LHCN-M2 (cell line): ENCODE data around the gene C1orf74. TPM values are rescaled to one million over a fixed set of nuclear protein-coding genes. Genes with fewer than 3 reads are reported as not detected.
A peak's percentile ranks its signal among the peaks of the same experiment; 100 is the strongest.

Source experiments
- DNase-seq: peaks from one replicate; pipeline ENCODE4 v3.0.0-alpha.2; 2012; ENCODE audit warnings: low read depth
- polyA plus RNA-seq: library from polyadenylated mRNA; unstranded; fragments of >200 nt; gene quantifications from one replicate; pipeline ENCODE4 v1.2.1, GENCODE V29; 2012; ENCODE audit warnings: missing spikeins
- total RNA-seq: library from RNA; depleted of rRNA; stranded (reverse); fragments of >200 nt; gene quantifications from 2 replicates; pipeline ENCODE4 v1.2.3, GENCODE V29; 2014; rRNA removed

C1orf74 gene
- total RNA-seq, result 2.7 and 3.1 TPM in 2 replicates
- polyA plus RNA-seq, result 1.7 TPM

DNA sequence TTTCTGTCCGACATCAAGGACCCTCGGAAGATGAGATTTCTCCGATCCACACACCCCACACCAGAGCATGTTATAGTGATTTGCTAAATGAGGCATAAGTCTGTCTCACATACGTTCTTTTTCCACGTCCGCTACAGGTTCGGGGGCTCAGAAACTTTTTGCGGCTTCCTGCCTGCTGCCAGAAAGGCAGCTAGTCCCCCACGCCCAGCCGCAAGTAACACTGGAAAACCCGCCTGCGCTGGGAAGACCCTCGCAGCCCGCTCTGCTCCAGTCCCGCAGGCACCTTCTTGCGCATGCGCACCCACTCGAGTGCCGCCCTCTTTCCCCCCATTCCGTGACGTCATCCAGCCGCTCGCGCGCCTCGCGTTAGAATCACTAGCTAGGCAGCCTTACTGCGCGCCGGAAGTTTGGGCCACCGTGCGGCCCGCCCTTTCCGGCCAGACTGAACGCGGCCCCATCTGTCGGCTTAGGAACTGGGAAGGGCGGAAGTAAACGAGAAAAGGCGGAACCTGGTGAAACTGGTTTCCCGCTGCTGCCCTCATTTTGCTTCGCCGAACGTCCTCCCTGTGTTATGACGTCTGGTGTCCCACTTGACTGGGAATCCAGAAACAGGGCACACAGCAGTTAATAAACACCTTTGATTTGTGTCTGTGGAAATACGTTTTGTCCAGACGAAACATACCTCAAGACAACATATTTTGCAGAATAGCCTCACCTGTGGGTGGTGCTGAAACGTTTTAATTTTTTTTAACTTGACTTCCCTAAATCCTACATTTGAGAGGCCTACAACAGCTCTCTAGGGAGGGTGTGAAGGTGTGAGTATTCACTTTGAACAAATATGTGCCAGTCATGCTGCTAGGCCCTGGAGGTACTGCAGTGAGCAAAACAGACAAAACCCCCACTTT, at the start of gene C1orf74:
C1orf74 (minus strand) TSS at position 295 of the 905 bp plus-strand sequence. CDS start 925 bp downstream, outside the sequence.
- peak; percentile 97 for DNase-seq

DNA sequence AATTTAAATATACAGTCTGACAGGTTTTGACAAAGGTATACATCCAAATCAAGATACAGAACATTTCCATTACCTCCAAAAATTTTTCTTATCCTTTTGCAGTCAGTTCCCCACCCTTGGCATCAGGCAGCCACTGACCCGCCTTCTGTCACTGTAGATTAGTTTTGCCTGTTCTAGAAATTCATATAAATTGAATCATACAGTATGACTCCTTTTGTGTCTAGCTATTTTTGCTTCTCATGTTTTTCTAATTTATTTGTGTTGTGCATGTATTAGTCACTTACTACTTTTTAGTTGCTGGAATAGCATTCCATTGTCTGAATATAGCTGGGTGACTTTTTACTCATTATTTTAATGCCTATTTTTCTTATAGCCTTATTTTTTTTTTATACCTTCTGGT, 47.3 kb upstream of the C1orf74 start:
- peak; percentile 71 for DNase-seq

DNA sequence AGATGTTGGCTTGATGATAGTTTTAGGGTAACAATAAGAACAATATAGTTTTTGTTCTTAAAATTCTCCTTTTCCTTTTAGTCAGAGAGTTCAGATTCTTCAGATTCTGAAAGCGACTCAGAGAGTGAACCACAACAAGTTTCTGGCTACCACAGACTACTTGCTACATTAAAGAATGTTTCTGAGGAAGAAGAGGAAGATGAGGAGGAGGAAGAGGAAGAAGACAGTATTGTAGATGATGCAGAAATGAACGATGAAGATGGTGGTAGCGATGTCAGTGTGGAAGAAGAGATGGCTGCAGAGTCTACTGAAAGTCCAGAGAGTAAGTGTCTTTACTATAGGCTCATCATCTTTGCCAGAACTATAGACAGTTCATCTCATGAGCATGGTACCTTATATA, 46.4 kb upstream of the C1orf74 start:
- no peak for DNase-seq

DNA sequence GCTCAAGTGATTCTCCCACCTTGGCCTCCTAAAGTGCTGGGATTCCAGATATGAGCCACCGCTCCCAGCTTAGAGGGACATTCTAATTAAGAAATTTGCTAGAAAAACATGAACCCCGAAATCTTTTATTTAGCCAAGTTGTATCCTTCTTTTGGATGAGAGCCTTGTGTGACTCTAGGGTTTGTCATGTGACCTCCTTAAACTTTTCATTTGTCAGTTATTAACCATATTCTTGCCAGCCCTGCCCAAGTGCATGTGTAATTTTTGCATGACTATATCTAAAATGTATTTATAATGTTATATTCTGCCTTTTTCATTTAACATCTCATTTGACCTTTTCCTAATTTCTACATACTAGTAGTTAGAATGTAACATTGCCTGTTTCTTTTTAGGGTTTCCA, 45.4 kb upstream of the C1orf74 start:
- no peak for DNase-seq

DNA sequence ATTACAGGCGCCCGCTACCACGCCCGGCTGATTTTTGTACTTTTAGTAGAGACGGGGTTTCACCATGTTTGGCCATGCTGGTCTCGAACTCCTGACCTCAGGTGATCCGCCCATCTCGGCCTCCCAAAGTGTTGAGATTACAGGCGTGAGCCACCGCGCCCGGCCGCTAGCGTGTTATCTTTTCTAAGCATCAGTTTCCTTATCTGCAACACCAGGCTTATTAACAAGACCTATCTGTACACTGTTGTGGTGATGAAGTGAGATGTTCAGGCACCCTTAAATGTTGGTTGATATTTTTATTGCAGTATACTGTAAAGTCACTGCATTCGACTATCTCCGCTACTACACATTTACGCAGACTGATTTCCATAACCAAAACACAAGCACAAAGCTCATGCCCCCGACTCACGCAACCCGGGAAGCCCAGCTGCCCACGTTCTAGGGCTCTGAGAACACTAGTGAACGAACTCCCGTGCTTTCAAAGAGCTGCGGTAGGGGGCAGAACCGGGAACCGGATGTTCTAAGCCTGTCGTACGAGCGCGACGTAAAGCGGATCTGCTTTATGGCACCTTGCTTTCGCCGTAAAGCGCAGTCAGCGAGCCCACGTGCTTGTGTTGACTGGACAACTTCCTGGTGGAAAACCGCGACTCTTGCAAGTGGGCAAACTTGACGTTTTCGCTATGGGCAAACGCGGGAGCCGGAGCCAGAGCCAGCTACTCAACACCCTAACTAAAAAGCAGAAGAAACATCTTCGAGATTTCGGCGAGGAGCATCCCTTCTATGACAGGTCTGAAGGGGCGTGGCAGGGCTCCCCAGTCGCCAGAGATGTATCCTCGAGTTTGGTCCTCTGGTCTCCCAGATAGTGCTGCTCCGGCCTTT, 43.3 kb upstream of the C1orf74 start, which contains the start of gene UTP25:
UTP25 (plus strand) TSS at position 589 of the 879 bp plus-strand sequence; CDS start at position 681, 92 bp downstream.
- DNase-seq, result peak; percentile 96

DNA sequence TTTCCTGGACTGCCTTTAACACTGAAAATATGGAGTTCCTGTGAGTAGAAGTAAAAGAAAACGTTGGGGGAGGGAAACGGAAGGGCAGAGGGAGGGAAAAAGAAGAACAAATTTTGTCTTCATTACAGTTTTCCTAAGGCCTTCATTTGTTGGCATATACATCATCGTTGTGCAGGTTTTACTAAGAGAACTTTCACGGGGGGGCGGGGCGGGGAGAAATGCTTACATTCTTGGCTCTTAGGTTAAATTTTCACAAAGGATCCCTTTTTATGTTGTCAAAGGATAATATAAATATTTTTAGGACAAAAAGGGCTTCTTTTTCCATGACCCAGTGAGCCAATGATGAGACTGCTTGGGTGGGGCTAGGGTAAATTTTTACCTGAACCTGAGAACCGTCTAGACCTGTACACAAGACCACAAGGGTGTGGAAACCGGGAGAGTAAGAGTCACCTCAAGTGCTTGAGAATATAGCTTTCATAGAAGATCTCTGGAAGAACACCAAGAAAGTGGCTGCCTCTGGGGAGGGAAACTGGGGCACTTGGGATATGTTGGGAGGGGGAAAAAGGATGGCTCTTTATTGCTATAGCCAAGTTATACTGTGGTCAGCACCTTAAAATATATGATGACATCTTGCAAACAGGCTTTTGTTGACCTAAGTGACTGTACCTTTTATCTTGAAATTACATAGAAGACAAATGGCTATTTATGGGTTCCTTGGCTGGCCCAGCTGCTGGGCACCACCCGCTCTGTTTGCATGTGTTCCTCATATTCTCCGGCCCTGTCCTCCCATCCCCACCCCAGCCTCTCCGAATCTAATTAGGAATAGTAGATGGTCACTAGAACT, 41.5 kb upstream of the C1orf74 start:
- DNase-seq, result no peak

DNA sequence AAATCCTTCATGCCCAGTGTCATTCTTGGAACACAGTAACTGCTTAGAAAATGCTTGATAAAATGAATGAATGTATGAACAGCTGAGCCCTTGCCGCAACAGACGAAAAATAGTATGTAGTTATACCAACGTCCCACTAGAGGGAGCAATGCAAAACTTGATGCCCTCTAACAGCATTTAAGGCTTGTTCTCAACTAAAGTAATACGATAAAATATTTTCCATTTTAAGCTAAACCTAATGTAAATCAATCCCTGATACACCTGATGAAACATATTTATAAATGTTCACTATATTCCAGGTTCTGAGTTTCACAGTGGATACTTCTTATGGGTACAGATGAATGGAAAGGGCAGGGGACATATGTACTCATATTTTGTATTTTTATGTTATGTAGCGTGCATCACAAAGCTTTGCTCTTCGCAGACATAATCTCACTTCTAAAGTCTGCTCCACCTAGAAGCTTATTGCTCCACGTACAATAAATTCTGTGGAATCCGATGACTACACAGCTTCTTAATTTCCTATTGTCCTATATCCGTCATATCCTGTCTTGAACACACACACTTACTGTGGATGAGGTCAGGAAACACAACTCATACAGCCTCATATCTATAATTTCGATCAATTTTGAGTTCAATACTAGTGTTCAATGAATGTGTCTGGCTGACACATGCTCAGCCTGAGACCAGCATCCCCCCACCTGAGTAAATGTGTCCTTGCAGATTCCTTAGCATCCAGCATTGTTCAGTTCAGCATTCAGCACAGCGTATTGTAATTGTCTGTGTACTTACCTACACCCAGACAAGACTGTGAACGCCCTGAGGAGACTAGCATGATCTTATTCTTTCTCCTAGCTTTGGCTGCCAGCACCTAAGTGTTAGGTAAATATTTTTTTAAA, 39.0 kb upstream of the C1orf74 start:
- DNase-seq, result peak; percentile 74

DNA sequence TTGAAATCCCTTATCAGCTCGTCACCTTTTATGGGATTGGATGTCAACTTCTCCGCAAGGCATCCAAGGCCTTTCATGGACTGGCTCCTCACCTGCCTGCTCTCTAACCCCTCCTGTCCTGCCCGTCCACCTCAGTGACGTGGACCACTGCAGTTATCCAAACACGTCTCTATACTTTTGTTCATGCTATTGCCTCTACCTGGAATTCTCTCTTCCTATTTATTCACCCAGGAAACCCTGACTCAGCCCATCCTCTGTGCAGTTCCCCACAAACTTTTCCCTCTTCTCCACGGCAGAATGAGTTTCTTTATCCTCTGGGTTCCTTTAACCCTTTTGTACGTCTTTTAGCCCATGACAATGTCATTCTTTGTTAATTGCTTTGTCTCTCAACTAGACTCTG, 38.3 kb upstream of the C1orf74 start:
- DNase-seq, result no peak

DNA sequence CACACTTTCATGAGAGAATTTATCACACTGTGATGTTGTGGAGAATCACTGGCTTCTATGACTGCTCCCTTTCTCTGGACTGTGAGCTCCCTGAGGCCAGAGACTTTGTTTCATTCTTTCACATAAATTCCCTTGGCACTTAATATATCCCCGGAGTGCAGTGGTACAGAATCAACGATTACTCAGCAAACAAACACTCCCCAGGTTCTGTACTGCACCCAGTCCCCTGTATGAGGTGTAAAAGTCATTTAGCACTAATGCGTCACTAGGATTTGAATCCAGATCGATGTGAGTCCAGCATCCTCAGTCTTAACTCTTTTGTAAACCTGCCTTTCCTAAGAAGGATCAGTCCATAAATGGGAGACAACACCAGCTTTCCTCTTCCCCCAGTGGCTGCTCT, 36.6 kb upstream of the C1orf74 start:
- no peak for DNase-seq

DNA sequence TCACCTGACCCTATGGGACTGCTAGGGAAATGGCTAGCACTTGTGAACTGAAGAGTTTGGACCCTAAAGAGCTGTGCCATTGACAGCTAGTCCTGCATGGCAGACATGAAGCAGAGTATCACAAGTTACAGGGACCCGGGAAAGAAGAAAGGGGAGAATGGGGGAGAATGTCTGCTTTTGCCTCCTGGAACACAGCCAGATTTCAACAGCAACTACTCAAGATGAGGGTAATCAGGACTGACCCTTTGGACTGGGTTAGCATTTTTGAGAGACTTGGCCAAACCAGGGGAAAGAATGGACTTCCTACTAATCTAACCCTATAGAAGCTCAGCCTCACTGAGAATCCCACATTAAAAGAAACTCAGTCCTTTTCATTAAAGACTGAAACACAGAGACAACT, 34.7 kb upstream of the C1orf74 start:
- no peak for DNase-seq

DNA sequence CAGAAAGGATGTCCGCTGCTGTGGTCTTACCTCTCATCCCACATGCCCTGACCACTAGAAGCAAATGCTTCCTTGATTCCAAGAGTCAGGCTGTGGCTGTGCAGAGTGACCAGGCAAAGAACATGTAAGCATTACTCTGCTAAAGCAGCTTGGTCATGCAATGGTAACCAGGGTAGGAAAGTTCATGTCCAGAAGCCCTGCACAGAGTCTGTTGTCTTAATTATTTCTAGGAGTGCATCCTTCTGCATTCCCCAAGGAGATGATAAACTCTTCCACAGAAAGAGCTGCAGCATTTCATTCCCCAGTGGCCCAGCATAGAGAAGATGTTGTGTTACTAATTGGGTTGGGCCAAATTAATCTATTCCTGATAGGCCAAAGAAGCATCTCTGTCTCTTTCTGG, 33.3 kb upstream of the C1orf74 start:
- DNase-seq, result no peak

DNA sequence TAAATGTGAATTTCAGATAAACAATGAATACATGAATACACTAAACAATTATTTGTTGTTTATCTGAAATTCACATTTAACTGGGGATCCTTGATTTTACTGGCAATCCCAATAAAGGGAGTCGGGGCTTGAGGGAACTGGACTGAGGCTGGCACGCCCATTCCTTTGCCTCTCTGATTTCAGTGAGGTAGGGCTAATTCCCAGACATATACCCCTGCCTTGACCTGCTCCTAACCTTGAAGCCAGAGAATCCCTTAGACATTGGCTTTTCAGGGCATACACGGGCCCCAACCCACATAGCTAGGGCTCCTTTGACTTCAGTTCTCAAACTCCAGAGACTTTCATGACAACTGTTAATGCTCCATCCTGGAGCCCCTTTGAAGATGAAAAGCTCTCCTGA, 32.6 kb upstream of the C1orf74 start:
- DNase-seq, result no peak

DNA sequence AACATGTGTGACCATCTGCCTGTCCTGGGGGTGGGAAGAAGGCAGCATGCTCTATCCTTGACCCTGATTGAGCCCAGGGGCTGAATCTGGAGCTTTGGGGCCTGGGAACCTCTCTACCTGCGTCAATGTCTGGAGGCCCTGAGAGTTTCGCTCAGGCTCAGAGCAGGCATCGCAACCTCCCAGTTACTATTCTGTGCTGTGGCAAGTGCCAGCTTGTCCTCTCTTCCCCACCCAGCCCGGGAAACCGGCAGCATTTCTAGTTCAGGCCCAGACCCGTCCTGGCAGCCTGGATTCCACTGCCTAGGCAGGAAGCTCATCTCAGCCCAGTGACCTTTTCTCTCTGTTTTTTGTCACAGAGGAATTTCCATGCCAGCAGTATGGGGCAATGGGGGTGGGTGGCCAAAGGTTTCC, 31.6 kb upstream of the C1orf74 start:
- no peak for DNase-seq

DNA sequence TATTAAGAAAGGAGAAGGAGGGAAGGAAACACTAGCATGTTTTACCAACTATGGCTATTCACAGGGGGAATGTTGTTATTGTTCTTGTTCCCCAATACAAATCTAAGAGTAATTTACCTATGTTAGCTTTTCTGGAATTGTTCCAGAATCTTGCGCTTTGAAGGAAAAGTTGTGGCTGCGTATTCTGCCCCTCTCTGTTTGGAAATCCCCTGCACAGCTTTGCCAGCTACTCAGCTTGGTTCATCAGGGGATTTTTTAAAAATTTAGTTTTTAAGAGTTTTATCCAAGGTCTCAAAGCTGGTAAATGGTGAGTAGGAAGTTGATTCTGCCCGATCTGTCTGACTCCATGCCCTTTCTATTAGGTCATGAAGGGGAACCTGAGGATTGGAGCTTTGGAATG, 31.1 kb upstream of the C1orf74 start:
- no peak for DNase-seq

DNA sequence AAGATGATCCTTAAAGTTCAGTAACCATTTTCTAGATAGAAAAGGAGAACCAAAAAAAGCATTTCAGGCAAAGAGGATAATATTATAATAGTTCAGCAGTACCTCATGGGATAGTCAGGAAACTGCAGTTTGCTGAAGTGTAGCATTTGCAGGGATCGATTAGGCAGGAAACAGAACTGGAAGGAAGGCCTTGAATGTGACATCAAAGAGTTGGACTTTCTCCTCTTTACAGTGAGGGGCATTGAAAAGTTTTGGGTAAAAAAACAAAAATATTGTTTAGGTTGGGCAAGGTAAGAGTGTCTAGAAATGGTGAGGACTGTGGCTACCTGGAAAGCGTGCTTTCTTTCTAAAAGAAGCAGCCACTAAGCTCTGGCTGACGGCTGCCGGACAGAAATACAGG, 29.5 kb upstream of the C1orf74 start:
- DNase-seq, result no peak

DNA sequence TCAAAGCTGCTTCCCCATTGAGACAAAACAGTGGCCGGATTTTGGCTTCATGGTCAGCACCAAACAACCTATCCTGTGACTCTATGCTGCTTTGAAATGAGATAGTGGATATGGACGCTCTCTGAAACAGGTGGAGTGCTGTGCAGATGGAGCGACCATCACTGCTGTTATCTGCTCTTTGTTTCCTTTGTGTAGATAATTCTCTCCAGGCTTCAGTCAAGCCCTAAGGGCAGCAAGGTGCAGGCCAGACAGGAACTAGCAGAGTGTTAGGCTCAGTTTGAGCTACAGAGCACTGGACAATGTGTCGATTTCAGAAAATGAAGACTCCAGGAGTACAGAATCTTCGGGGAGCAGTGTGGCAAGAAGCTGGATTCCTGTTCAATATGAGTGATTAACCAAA, 26.4 kb upstream of the C1orf74 start:
- DNase-seq, result no peak

DNA sequence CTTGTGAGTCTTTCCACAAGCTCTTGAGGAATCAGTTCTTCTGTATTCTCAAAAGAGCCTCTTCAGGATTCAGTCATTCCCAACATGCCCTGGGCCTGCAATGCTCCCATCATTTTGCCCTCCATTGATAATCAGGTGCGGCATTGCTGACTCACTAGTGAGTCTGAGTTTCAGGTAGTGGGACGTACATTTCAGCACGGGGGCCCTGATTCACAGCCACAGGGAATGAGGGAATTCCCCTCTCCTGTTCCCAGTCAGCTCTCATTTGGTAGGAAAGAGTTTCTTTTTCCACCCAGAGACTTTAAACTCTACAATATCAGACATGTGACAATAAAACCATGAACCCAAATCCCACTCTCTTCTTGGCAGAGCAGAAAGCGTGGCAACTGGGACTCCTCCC, 25.3 kb upstream of the C1orf74 start:
- no peak for DNase-seq

DNA sequence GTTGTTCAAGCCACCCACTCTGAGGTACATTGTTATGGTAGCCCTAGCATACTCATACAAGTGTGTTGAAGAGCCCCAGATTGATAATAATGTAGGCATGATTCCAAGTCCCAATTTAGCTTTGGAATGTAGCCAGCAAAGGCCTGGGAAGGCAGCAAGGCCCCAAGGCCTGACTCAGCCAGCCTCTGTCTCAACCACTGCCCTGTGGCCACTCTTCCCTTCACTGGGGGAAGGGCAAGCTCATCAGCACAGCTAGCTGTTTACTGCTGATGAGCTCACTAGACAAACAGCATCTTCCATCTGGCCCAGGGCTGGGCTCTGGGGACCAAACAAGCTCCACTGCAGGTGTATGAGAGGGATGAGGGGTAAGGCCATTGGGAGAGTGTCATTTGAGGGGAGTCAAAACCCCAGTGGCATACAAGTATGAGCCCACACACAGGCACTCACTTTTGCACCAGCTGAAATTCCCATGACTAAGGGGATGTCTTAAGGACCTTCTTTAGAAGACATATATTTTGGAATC, 23.8 kb upstream of the C1orf74 start:
- DNase-seq, result peak; percentile 94

DNA sequence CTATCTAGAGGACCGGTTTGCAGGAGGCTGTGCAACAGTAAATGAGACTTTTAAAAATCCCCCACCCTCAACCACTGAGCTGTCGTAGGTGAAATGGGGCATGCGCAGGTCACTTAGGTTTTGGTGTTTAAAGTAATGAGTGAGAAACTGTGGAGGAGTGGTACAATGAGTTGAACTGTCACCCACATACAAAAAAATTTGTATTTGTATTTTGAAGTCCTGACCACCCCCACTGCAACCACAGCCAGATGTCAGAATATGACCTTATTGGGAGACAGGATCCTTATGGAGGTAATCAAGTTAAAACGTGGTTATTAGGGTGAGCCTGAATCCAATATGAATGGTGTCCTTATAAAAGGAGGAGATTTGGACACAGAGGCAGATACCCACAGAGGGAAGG, 23.1 kb upstream of the C1orf74 start:
- DNase-seq, result no peak
